NCI-H345 treated with DMSO at 0.1 percent for 48 hours (cell line): ENCODE measurements around the gene PRPF19.

Source experiments
- DNase-seq: peaks from one replicate; lab custom pipeline; 2025; ENCODE audit not compliant: unreplicated experiment; lab: John Stamatoyannopoulos, UW

The PRPF19 gene

DNA sequence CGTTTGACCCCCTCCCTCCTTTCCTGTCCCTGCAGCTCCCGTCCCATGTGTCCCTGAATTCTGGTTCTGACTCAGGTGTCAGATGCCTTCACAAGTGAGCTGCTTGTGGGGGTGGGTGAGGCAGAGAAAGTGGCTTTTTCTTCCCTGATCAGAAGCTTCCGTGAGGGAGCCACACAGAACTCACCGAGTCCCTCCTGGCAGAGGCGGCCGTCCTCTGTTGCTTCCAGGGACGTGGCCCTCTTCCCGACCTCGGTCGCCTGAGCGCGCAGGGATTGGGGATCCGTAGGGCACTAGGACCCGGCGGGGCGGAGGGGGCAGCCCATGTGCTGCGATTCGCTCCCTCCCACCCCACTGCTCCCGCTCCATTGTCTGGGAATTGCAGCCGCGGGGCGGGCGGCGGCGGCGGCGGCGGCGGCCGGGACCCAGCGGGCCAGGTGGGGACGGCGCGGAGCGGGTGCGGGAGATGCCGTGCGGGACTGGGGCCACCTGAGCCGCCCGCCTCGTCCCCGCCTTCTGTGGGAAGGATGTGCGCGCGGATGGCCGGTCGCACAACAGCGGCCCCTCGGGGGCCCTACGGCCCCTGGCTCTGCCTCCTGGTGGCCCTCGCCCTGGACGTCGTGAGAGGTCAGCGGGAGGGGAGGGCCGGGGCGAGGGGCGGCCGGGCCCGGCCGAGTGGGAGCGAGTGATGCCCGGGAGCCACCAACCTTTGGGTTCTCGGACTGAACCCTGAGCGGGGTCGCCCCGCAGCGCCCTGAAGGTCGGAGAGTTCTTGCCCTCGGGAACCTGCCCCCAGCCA lies 17.9 kb upstream of the PRPF19 start, which contains the start of gene TMEM132A:
Gene TMEM132A (plus strand): TSS at position 351 of the 796 bp plus-strand sequence. CDS start 174 bp downstream, at position 525.
- peak; percentile 19 for DNase-seq

DNA sequence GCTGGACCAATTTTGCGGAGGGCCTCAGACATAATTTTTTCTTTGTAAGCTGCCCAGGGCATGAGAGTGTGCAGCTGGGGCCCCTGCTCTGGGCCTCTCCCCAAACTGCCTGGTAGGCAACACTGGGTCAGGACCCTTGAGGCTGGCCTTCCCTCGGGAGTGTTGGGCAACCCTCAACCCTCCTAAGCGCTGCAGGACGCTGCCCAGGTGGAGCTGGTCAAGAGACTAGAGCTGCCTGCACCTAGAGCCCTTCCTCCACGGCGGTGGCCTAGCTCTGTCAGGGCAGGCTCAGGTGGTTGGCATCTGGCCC lies 17.4 kb upstream of the PRPF19 start:
- no peak for DNase-seq

DNA sequence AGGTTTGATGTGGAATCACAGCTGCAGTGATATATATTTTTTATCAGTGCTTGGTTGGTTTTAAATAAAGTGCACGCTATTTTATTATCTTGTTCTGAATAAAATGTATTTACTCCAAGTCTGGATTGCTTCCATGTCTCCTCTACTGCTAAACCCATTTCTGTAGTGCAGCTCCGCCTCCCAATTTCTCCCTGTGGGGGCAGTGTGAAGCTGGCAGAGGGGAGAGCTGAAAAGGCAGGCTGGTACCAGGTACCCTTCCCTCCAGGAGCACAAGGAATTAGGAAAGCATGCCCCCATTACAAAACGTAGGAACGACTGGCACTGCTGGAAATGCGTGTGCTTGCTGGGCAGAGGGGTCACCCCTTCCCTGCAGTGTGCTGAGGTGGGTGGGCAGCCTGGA lies 16.9 kb upstream of the PRPF19 start:
- no peak for DNase-seq

DNA sequence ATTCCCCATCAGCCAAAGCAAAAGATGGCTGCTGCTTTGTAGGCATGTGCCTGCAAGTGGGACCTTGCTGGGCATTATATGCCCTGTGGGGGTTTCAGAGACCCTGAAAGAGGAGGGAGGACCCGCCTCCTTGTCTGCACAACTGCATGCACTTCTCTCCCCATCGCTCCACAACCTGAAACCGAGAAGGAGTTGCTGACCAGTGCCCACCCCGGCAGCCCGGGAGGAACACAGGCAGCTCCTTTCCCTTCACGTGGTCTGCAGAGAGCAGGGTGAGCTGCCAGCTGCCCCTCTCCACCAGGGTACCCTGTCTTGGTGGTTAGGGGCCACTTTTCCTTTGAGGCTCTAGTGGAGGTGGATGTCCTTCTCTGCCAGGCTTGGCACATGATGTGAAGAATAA lies 16.5 kb upstream of the PRPF19 start:
- no peak for DNase-seq

DNA sequence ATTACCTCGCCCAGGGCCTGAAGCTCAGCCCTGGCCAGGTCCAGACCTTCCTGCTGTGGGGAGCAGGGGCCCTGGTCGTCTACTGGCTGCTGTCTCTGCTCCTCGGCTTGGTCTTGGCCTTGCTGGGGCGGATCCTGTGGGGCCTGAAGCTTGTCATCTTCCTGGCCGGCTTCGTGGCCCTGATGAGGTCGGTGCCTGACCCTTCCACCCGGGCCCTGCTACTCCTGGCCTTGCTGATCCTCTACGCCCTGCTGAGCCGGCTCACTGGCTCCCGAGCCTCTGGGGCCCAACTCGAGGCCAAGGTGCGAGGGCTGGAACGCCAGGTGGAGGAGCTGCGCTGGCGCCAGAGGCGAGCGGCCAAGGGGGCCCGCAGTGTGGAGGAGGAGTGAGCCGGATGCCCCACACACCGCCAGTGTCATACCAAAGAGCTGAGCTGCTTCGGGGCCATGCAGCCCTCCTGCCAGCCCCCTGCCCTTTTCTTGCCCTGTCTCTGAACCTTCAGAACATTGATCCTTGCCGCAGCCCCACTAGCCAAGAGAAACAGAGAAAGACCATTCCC lies 15.5 kb upstream of the PRPF19 start:
- no peak for DNase-seq

DNA sequence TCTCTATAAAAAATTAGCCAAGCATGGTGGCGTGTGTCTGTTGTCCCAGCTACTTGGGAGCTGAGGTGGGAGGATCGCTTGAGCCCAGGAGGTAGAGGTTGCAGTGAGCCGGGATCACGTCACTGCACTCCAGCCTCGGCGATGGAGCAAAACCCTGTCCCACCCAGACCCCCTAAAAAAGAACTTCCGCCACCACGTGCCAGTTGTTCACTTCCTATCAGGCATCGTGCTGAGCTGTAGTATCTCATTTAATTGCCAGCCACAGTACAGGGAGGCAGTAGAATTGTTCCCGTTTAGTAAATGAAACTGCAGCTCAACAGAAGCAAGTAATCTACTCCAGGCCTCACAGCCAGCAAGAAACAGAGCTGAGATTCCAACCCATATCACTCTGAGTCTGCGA lies 14.9 kb upstream of the PRPF19 start:
- no peak for DNase-seq

DNA sequence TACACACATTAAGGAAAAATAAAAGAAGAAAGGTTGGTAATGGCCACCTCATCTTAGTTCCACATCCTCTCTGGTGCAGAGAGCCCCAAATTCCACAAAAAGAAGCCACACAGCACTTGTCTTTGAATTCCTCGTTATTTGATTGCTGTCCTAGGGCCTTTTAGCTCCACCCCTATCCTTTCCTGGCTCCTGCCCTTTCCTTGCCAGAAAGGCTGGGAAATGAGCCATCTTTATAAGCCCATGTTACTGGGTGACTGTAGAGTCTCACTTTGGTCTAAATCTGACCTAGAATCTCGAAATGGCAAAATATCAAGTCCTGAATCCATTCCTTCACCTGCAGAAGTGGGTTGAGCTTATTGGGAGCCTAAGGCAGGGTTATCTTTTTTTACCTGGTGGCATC lies 13.6 kb upstream of the PRPF19 start:
- DNase-seq, result no peak

DNA sequence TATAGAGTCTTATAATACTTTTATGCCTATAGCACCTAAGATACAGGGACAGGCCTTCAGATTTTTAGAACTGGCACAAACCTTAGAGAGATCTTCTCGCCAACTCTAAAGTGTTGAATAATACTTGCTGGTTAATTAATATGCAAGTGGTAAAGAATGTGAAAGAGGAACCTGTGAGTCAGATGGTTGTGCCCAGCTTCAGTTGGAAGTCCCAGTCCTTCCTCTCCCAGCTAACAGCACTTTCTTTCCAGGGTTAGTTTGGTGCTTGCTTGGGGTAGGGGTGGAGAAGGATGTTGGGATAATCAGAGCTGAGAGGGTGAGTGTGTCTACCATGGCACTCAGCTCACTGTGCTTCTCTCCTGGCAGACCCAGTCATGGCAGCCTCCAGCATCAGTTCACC lies 12.9 kb upstream of the PRPF19 start:
- no peak for DNase-seq

DNA sequence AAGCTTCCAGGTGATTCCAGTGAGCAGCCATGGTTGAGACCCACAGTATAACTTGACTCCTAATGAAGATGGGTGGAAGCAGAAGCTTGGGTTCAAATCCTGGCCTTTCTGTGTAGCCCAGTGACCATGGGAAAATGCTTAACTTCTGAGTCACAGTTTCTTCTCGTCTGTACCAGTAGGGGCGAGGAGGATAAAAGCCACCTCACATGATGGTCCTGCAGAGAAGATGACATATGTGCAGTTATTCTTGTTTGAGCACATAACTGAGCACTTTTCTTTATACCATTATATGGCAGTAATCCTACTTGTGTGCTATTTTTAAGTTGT lies 12.5 kb upstream of the PRPF19 start:
- DNase-seq, result no peak

DNA sequence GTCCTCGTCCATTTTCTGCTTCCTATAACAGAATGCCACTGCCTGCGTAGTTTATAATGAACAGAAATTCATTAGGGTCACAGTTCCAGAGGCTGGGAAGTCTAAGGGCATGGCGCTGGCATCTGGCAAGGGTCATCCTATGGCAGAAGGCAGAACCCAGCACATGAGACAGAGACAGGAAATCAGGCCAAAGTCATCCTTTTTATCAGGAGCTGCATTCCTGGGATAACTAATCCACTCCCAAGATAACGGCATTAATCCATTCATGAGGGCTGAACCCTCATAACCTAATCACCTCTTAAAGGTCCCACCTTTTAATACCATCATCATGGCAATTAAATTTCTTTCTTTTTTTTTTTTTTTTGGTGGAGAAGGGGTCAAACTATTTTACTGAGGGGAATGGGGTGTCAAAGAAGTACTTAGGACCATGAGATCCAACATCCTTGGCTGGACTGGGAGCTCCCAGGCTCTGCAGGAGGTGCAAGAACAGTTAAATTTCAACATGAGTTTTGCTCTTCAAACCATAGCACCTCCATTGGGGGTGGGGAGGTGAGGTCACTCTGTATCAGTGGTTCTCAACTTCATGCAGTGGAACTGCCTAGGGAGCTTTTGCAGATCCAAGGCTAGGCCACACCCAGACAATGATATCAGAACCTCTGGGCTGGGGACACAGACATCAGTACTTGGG lies 12.0 kb upstream of the PRPF19 start:
- DNase-seq, result no peak

DNA sequence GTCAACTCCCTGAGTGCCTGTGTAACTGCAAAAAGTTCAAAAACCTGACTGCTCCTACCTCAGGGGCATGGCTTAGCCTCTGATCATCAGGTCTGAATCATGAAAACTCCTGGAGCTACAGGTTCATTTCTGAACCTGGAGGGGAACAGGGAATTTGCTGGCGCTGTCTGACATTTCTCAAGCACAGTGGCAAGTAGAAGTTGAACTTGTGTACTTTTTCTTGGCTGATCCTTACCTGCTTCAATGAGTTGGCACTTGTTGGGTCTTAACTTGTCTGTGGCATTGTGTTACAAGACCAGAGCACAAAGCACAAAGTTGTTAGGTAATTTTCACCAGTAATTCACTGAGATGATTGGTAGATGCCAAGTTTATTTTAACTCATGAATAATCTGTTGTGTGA lies 10.9 kb upstream of the PRPF19 start:
- no peak for DNase-seq

DNA sequence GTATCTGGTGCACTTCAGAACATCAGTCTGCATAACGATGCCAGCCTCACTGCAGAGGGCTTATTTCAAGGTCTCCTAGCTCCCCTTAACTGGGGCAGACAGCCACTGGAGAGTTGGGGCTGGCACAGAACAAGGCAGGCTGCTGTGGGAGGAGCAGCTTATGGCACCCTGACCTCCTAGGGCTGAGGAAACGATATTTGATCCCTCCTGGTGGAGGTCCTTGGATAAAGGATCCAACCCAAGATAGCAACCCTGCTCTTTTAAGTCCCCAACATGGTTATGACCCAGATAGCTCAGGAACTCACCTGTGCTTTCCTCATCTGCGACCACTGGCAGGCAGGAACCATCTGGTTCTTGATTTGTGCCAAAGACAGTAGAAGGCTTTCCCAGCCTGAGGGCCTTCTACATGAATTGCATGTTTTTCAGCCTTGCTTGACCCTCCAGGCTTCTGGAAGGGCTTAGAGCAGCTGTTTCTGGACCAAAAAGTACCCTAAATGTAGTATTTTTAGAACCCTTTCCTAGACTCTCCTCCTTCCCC lies 10.4 kb upstream of the PRPF19 start:
- no peak for DNase-seq

DNA sequence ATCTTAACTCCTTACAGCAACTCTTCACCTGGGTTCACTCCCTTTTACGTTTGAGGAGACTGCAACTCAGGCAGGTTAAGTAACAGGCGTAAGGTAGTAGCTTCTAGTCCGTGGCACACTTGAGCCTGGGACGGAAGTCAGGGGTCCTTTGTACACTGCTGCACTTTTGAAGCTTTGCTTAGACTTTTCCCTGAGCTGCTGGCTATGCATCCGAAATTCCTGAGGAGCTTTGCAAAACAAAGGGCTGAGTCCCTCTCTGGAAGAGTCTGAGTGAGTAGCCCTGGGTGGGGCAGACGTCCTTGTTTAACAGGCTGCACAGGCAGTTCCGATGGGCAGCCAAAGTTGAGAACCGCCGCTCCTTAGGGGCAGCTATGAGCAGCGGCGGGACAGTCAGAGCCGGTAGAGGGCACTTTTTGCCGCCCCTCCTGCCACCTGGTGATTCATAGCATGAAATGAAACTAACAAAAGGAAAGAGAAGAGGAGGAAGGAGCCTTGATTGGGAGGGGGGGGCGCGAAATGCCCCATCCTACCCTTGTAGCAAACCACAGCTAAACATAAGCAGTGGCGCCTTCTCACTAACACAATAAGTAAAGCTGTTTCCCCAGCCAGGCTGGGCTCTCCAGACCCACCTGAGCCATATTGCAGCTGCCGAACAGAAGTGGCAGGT lies 9.0 kb upstream of the PRPF19 start:
- no peak for DNase-seq

DNA sequence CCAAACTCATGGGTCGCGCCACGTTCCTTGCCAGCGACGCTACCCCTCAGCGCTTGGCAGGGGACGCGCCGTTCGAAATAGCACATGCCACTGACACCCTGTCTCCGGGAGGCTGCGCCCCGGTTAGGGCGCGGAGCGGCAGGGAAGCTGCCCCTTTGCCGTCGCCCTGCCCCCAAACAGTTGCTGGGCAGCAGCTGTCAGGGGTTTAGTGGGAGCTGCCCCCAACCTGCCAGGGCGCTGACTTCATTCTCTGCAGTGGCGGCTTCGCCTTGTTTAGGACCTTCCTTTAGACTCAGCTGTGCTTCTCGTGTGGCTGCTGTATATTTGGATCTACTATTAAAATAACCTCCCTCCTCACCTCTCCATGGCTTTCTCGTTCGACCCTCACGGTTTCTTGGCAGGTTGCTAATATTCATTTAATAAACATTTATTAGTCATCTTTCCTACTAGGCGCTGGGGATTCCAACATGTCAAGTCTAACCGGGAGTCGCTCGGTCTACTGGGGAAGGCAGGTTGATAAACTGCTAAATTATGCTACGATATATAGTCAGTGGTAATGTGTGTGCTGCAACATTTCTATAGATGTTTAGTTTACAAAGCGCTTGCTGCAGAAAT lies 8.4 kb upstream of the PRPF19 start:
- DNase-seq, result no peak

DNA sequence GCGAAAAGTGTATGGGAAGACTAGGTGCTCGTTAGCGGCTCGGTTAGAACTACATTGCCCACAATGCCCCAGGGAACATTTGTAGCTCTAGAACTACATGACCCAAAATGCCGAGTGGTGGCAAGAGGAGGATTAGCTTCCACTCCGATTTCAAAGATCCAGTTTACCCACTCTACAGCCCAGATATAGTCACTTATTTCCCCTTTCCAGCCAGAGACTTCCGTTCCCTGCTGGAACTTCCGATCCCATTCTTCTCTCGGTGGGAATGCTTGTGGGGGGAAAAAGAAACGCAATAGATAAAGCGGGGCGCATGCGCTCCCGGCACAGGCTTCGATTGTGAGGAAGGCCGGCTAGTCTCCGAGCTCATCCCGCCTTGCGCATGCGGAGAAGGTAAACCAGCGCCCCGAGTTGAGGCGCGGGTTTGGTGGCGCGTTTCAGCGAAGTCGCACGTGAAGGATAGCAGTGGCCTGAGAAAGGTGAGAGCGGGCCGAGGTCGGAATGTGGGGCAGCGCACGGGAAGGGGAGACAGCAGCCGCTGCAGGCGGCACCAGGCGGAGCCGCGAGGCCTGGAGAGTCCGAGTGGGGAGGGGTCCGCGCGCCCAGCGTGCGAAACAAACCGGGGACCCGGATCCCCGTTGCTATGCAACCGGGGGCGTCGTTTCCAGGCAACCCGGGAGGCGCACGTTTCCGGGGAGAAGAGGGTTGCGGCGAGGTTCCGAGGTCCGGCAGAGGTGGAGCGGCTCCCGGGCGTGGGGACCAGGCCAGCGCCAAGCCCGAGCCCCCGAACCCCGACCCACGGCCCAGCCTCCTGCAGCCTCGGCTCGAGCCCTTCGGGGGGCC lies 7.6 kb upstream of the PRPF19 start, which contains the start of gene TMEM109:
Gene TMEM109 (plus strand): TSS at position 366 of the 840 bp plus-strand sequence. CDS start 5,536 bp downstream, outside the sequence.
- DNase-seq, result peak; percentile 93

DNA sequence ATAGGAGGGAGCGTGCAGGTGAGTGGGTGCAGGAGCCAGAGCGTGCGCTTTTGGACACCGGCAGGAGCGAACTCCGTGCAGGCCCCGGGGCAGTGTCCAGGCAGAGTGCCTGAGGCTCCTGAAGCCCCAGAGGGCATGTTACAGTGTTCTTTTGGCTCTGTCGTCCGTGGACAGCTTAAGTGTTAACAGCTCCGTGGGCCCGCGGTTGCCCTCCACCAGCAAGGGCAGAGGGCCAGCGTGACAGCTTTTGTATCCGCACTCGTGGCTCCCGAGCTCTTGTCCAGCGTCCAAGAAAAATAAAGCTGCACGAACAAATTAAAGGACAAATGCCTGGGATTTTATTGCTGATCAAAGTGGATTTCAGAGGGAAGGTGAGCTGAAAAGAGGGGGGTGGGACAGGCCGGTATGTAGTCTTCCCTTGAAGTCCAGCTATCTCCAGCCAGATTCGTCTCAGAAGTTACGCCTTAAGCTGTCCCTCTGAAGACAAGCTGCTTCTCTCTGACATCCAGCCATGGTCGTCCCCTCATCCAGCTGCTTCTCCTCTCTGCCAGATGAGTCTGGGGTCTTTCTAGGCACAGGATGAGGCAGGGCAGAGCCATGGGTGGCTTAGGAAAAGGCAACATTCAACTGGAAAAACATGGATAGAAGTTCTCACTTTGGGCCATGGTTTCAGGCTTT lies 6.6 kb upstream of the PRPF19 start:
- no peak for DNase-seq

DNA sequence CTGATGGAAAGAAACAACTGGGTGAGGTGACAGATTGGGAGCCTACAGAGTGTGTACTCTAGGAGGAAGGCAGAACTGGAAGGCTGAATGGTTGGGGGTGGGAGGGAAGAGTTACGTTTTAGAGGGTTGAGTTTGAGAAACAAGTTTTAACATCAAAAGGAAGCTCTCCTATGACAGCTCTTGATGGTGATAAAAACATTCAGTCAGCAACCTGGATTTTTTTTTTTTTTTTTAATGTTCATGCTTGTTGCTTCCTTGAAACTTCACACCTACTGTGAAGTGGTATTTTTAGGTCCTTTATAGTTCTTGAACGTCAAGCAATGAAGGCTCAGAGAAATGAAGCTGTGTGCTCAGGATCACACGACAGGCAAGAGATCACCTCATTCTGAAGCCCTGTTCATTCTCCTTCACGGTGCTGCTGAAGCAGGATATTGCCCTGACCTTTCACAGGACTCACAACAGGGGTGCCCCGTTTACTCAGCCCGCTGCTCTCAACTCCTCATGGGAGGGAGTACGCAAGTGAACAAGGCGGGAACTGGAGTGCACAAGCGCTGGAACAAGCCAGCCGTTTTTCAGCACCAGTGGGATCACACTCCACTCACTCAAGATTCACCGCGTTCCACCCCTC lies 6.0 kb upstream of the PRPF19 start:
- no peak for DNase-seq

DNA sequence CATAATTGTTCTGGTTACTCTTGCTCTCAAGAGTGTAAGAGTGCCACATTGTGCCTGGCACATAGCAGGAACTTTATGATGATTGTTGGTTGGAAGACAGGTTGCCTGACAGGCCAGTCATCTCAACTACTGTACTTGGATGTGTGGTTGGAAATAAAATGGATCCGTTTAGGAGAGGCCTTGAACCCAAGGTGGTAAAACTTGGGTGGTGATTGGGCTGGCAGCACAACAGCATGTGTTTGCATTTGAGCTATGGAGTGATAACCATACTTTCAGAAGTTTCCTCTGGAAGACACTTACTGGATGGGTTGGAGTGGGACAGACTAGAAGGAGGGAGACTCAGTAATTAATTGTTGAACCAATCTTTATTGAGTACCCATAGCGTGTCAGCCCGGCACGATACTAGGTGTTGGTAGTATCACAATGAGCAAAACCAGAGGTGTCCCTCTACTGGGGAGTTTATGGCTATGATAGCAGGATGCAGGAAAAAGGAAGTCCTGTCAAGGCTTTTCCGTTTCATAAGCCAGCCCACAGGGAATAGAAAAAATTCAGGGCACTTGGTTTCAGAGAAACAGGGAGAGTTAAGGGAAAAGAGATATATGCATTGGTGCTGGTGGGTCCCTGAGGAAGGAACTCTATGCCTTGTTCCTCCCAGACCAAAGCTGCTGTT lies 4.5 kb upstream of the PRPF19 start:
- DNase-seq, result no peak

DNA sequence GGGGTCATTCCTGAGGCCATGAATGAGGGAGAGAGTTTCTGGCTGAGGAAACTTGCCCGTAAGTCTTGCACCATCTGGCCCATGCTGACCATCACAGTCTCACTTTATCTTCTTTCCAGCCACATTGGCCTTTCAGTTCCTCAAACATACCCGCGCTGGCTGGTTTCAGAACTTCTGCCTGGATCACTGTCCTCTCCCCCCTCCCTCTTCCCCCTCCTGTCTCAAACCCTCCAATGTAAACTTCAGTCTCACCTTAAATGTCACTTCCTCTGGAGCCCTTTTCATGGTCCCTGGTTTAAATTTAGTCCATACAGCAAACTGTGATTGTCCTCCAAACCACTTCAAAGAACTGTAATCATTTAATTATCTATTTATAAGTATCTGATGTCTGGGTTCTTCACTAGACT lies 3.9 kb upstream of the PRPF19 start:
- no peak for DNase-seq
